Endothelial cell (in vitro differentiated cells): ENCODE data around the gene SH3D21. TPM values are rescaled to one million over a fixed set of nuclear protein-coding genes. Genes with fewer than 3 reads are reported as not detected.

Experiments used
- DNase-seq: peaks from one replicate; pipeline ENCODE4 v3.0.0; 2021; ENCODE audit warnings: low spot score
- H3K27ac Mint-ChIP-seq: one replicate; pipeline ENCODE4 v1.8.0; 2021; ENCODE audit warnings: mixed read lengths, inconsistent platforms; ENCODE audit not compliant: unreplicated experiment
- H3K27me3 Mint-ChIP-seq: one replicate; pipeline ENCODE4 v1.8.0; 2021; ENCODE audit warnings: mild to moderate bottlenecking, moderate library complexity, mixed read lengths, inconsistent platforms; ENCODE audit not compliant: unreplicated experiment
- H3K36me3 Mint-ChIP-seq: one replicate; pipeline ENCODE4 v1.8.0; 2021; ENCODE audit warnings: mild to moderate bottlenecking, low read depth, mixed read lengths, inconsistent platforms; ENCODE audit not compliant: unreplicated experiment
- H3K4me1 Mint-ChIP-seq: one replicate; pipeline ENCODE4 v1.8.0; 2021; ENCODE audit warnings: mild to moderate bottlenecking, mixed read lengths, inconsistent platforms; ENCODE audit not compliant: unreplicated experiment
- H3K4me3 Mint-ChIP-seq: one replicate; pipeline ENCODE4 v1.8.0; 2021; ENCODE audit warnings: mild to moderate bottlenecking, mixed read lengths, inconsistent platforms; ENCODE audit not compliant: unreplicated experiment
- H3K9me3 Mint-ChIP-seq: one replicate; pipeline ENCODE4 v1.8.0; 2021; ENCODE audit warnings: mixed read lengths, inconsistent platforms; ENCODE audit not compliant: unreplicated experiment
- CTCF ChIP-seq: fragments of 200-600 bp; sonication (generic); IDR thresholded peaks from one replicate; pipeline ENCODE4 v1.5.0; 2021; ENCODE audit warnings: antibody characterized with exemption; ENCODE audit not compliant: unreplicated experiment
- total RNA-seq: library from RNA; stranded (reverse); fragmentation: NEBNext Ultra II Directional; extraction: Animal tissue kit (Norgen Biotek cat#: 25700); gene quantifications from one replicate; pipeline ENCODE4 v1.2.1, GENCODE V29; 2021; ENCODE audit not compliant: unreplicated experiment

Gene SH3D21
- total RNA-seq, 1 donor from 2014 or later = 4.8 TPM

- Mint-ChIP-seq H3K9me3 (no peaks in the 10 kb centered on the region), H3K36me3 (peaks cover 44% of the 10 kb centered on the region), H3K4me1 (peaks cover 9% of the 10 kb centered on the region), H3K27me3 (peaks cover 9% of the 10 kb centered on the region), H3K27ac (peak overlapping the region; percentile 4), H3K4me3 (peak overlapping the region; percentile 33)
- no peak for TF ChIP-seq CTCF
- DNase-seq = no peak
These were observed 5.6 kb upstream of the SH3D21 start for GRCh38 chr1:36300526-36300925.

DNA sequence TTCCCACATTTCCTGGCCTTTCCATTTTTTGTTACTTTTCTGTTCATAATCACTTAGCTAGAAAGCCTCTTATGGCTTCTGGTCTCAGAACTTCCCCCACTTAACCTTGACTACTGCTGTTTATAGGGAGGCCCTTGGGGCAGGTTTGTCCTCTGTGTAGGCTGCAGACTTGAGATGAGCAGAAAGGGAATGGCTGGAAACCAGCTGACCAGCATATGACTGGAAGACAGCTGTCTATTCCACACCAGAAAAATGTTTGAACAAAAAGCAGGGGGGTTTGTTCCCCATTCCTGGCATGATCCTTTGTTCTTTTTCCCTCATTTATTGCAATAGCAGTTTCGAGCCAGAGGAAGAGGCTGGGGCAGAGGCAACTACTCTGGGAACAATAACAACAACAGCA, 4.9 kb upstream of the SH3D21 start:
- no peak for DNase-seq
- Mint-ChIP-seq H3K27ac (no peak overlapping the region), H3K4me3 (peak overlapping the region; percentile 27), H3K36me3 (peaks cover 42% of the 10 kb centered on the region), H3K27me3 (peaks cover 9% of the 10 kb centered on the region), H3K4me1 (peaks cover 10% of the 10 kb centered on the region), H3K9me3 (no peaks in the 10 kb centered on the region)
- TF ChIP-seq CTCF = no peak

- peaks cover 33% of the 10 kb centered on the region for H3K36me3 Mint-ChIP-seq
- peak overlapping the region; percentile 29 for H3K4me3 Mint-ChIP-seq
- H3K9me3 Mint-ChIP-seq = no peaks in the 10 kb centered on the region
- TF ChIP-seq CTCF = no peak
- H3K27me3 Mint-ChIP-seq = peaks cover 11% of the 10 kb centered on the region
- peaks cover 15% of the 10 kb centered on the region for H3K4me1 Mint-ChIP-seq
- DNase-seq = no peak
- no peak overlapping the region for H3K27ac Mint-ChIP-seq
These were observed 2.9 kb upstream of the SH3D21 start for GRCh38 chr1:36303244-36303643.

DNA sequence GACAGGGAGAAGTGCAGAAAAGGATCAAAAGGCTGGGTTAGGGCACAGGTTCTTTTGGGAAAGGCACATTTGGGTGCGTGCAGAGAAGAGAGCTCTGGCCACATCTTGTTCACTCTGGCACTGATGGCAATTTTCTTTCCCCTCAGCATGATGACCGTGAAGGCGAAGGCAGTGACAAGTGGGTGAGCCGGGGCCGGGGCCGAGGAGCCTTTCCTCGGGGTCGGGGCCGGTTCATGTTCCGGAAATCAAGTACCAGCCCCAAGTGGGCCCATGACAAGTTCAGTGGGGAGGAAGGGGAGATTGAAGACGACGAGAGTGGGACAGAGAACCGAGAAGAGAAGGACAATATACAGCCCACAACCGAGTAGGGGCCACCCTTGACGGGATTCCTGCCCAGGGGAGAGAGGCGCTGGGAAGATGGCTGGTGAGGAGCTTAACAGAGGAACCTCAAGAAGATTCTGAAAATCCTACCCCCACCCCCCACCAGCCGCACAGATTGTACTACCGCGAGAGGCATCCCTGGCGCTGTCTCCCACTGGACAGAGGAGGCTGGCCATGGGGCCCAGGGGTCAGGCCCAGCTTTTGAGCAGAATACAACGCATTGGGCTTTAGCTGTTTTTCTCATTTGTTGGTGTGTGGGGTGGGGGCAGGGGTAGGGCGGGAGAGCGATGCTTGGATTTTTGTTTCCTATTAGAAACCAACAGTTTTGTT, 2.4 kb upstream of the SH3D21 start:
- TF ChIP-seq CTCF = no peak
- peaks cover 11% of the 10 kb centered on the region for H3K27me3 Mint-ChIP-seq
- DNase-seq = no peak
- no peaks in the 10 kb centered on the region for H3K9me3 Mint-ChIP-seq
- H3K27ac Mint-ChIP-seq = no peak overlapping the region
- H3K4me1 Mint-ChIP-seq = peaks cover 15% of the 10 kb centered on the region
- peaks cover 33% of the 10 kb centered on the region for H3K36me3 Mint-ChIP-seq
- H3K4me3 Mint-ChIP-seq = peak overlapping the region; percentile 29

DNA sequence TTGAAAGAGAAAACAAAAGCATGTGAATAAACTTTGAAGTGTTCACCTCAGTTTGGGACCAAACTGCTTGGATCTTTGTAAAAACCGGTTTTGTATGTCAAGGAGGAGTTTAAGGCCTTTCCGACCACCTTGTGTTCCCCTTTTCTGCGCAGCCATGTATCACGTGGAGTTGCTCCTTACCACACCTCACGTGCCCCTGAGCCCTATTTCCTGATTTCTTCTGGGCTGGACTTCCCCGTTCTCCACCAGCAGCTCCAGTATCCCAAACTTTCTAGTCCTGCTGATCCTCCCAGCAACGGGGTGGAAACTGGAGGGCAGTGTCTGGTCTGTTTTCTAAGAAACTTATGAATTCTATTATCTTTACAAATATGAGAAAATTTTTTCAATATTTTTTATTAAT, 1.6 kb upstream of the SH3D21 start:
- H3K27me3 Mint-ChIP-seq = peaks cover 11% of the 10 kb centered on the region
- no peak overlapping the region for H3K27ac Mint-ChIP-seq
- H3K36me3 Mint-ChIP-seq = peaks cover 35% of the 10 kb centered on the region
- no peak for DNase-seq
- peaks cover 15% of the 10 kb centered on the region for H3K4me1 Mint-ChIP-seq
- TF ChIP-seq CTCF = no peak
- no peaks in the 10 kb centered on the region for H3K9me3 Mint-ChIP-seq
- no peak overlapping the region for H3K4me3 Mint-ChIP-seq
